Neural cell (in vitro differentiated cells): Measurements from ENCODE around the gene RAB21. TPM values are rescaled to one million over a fixed set of nuclear protein-coding genes. Genes with fewer than 3 reads are reported as not detected.

Experiments used
- H2AFZ ChIP-seq: fragments of 200-600, 300-800 bp; sonication (generic), shearing (Covaris generic); 2 replicates; pipeline ENCODE4 v1.6.0; 2014; ENCODE audit warnings: low read depth, mild to moderate bottlenecking, antibody characterized with exemption, low read length, moderate library complexity
- H3F3A ChIP-seq: fragments of 200-600 bp; shearing (Covaris generic); 2 replicates; pipeline ENCODE4 v1.6.1; 2016; ENCODE audit warnings: mild to moderate bottlenecking, moderate library complexity, mixed read lengths, antibody characterized with exemption, low read length; ENCODE audit not compliant: insufficient read depth, poor library complexity, severe bottlenecking
- H3K27ac ChIP-seq: fragments of 200-600, 300-800 bp; sonication (generic), shearing (Covaris generic); 2 replicates; pipeline ENCODE4 v1.5.1; 2014; ENCODE audit warnings: mild to moderate bottlenecking, low read length, moderate library complexity
- H3K27me3 ChIP-seq: fragments of 300-800, 200-600 bp; sonication (generic), shearing (Covaris generic); 2 replicates; pipeline ENCODE4 v1.6.0; 2014; ENCODE audit warnings: mild to moderate bottlenecking, low read depth, low read length, moderate library complexity; ENCODE audit not compliant: insufficient read depth
- H3K36me3 ChIP-seq: fragments of 300-800, 200-600 bp; sonication (generic), shearing (Covaris generic); 2 replicates; pipeline ENCODE4 v1.5.1; 2014; ENCODE audit warnings: mild to moderate bottlenecking, antibody characterized with exemption, low read length, moderate library complexity; ENCODE audit not compliant: insufficient read depth
- H3K4me2 ChIP-seq: fragments of 300-800, 200-600 bp; sonication (generic), shearing (Covaris generic); 2 replicates; pipeline ENCODE4 v1.6.0; 2014; ENCODE audit warnings: mild to moderate bottlenecking, low read length
- H3K4me3 ChIP-seq: fragments of 300-800, 200-600 bp; sonication (generic), shearing (Covaris generic); 2 replicates; pipeline ENCODE4 v1.5.1; 2014; ENCODE audit warnings: mild to moderate bottlenecking, low read length, moderate library complexity
- H3K79me2 ChIP-seq: fragments of 200-600 bp; shearing (Covaris generic); replicated peaks from 2 replicates; pipeline ENCODE4 v1.6.0; 2014; ENCODE audit warnings: mild to moderate bottlenecking, low read length, moderate library complexity; ENCODE audit not compliant: insufficient read depth
- H3K9ac ChIP-seq: fragments of 300-800, 200-600 bp; sonication (generic), shearing (Covaris generic); 2 replicates; pipeline ENCODE4 v1.6.1; 2016; ENCODE audit warnings: mild to moderate bottlenecking, low read length, mixed read lengths
- H3K9me2 ChIP-seq: fragments of 200-600 bp; shearing (Covaris generic); 2 replicates; pipeline ENCODE4 v1.6.1; 2016; ENCODE audit warnings: mild to moderate bottlenecking, low read length, mixed read lengths; ENCODE audit not compliant: insufficient read depth
- H3K9me3 ChIP-seq: fragments of 200-600, 300-800 bp; sonication (generic), shearing (Covaris generic); 2 replicates; pipeline ENCODE4 v1.6.1; 2016; ENCODE audit warnings: mild to moderate bottlenecking, mixed run types, low read length, moderate library complexity, mixed read lengths
- H4K20me1 ChIP-seq: fragments of 200-600 bp; shearing (Covaris generic); 2 replicates; pipeline ENCODE4 v1.6.1; 2016; ENCODE audit warnings: mild to moderate bottlenecking, mixed run types; ENCODE audit not compliant: insufficient read depth
- EP300 ChIP-seq: fragments of 450-650 bp; conservative IDR thresholded peaks from 2 replicates; pipeline ENCODE4 v1.6.1; 2014; ENCODE audit warnings: antibody characterized with exemption, mild to moderate bottlenecking, moderate library complexity; ENCODE audit not compliant: poor library complexity, severe bottlenecking
- EZH2 ChIP-seq: fragments of 200-600, 300-800 bp; shearing (Covaris generic), sonication (generic); IDR thresholded peaks from 2 replicates; pipeline ENCODE4 v1.6.1; 2014; ENCODE audit warnings: antibody characterized with exemption, low read length, borderline replicate concordance, mild to moderate bottlenecking; ENCODE audit not compliant: insufficient read depth, poor library complexity, severe bottlenecking
- MXI1 ChIP-seq: fragments of 450-650 bp; conservative IDR thresholded peaks from 2 replicates; pipeline ENCODE4 v1.6.1; 2014; ENCODE audit warnings: antibody characterized with exemption, mild to moderate bottlenecking; ENCODE audit not compliant: poor library complexity, severe bottlenecking
- POLR2AphosphoS5 ChIP-seq: IDR thresholded peaks from 2 replicates; pipeline ENCODE4 v1.6.1; 2012
- RAD21 ChIP-seq: fragments of 450-650 bp; conservative IDR thresholded peaks from 2 replicates; pipeline ENCODE4 v1.6.1; 2014; ENCODE audit warnings: antibody characterized with exemption, mild to moderate bottlenecking, moderate library complexity
- SMC3 ChIP-seq: fragments of 450-650 bp; conservative IDR thresholded peaks from 2 replicates; pipeline ENCODE4 v1.6.1; 2014; ENCODE audit warnings: antibody characterized with exemption, mild to moderate bottlenecking, moderate library complexity; ENCODE audit not compliant: poor library complexity
- TAF1 ChIP-seq: IDR thresholded peaks from 2 replicates; pipeline ENCODE4 v1.6.1; 2012; ENCODE audit warnings: low read depth
- polyA plus RNA-seq: library from polyadenylated mRNA; depleted of rRNA; stranded (reverse); fragments of >200 nt; gene quantifications from 2 replicates; pipeline ENCODE4 v1.2.3, GENCODE V29; 2014
- TF ChIP-seq, protein P1 (sequence below): fragments of 450-650 bp; IDR thresholded peaks from 2 replicates; pipeline ENCODE4 v1.5.1; 2014; ENCODE audit warnings: antibody characterized with exemption, mild to moderate bottlenecking, moderate library complexity; ENCODE audit not compliant: poor library complexity, severe bottlenecking
- TF ChIP-seq, protein P2 (sequence below): IDR thresholded peaks from 2 replicates; pipeline ENCODE4 v1.6.1; 2012; ENCODE audit warnings: borderline replicate concordance

RAB21 gene
- polyA plus RNA-seq, 1 donor from 2014 or later: 26.3 TPM

DNA sequence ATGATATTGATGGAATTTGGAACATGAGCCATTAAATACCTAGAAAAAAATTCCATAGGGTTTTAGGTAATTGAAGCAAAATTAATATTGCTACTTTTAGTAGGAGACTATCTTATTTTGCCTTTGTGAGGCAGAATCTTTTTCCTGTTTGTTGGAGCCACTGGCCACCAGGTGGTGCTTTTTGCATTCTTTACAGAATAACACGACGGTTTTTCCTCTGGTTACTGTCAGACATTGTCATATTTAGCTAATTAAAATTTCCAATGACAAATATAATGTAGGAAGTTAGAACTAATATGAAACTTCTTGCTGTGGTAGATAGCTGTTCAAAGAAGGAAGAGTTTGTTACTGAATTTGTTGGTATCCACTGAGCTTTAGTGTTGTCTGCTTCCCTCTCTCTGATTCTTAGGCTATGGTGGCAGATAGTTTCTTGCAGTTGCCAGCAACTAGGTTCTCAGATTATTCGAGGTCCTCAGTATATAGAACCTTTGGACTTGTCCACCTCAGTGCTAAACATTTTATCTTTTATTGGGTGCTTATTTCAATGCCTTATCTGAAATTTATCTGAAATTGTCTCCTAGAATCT lies 25.7 kb downstream of the RAB21 start:
- Histone ChIP-seq H3F3A (no peaks in the 10 kb centered on the region), H3K9ac (no peak overlapping the region), H2AFZ (no peak overlapping the region), H3K79me2 (no peaks in the 10 kb centered on the region), H4K20me1 (no peaks in the 10 kb centered on the region), H3K27me3 (no peaks in the 10 kb centered on the region), H3K4me3 (no peak overlapping the region), H3K9me2 (no peaks in the 10 kb centered on the region), H3K9me3 (no peaks in the 10 kb centered on the region), H3K36me3 (no peaks in the 10 kb centered on the region), H3K4me2 (no peak overlapping the region), H3K27ac (no peak overlapping the region)
- no peak for TF ChIP-seq MXI1
- peak; percentile 84 for TF ChIP-seq RAD21
- TF ChIP-seq SMC3: peak; percentile 87
- TF ChIP-seq, protein P1, sequence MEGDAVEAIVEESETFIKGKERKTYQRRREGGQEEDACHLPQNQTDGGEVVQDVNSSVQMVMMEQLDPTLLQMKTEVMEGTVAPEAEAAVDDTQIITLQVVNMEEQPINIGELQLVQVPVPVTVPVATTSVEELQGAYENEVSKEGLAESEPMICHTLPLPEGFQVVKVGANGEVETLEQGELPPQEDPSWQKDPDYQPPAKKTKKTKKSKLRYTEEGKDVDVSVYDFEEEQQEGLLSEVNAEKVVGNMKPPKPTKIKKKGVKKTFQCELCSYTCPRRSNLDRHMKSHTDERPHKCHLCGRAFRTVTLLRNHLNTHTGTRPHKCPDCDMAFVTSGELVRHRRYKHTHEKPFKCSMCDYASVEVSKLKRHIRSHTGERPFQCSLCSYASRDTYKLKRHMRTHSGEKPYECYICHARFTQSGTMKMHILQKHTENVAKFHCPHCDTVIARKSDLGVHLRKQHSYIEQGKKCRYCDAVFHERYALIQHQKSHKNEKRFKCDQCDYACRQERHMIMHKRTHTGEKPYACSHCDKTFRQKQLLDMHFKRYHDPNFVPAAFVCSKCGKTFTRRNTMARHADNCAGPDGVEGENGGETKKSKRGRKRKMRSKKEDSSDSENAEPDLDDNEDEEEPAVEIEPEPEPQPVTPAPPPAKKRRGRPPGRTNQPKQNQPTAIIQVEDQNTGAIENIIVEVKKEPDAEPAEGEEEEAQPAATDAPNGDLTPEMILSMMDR: peak; percentile 84
- no peak for TF ChIP-seq EP300

DNA sequence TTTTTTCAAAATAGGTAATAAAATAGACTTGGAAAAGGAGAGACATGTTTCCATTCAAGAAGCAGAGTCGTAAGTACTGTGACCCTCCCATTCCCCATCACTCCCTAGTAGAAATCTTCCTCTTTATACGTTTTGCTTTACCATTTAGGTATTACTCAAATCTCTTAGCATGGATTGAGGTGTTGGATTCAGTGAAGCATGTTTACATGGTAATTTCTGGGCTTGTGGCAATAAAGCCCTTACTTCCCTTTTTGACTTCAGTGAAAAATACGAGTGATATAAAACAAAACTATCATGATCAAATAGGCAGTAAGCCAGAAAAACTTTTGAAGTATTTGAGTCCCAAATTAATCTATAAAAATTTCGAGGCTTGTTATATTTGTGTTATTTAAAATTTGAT lies 27.4 kb downstream of the RAB21 start:
- H3K4me3 ChIP-seq: no peak overlapping the region
- no peaks in the 10 kb centered on the region for H3K36me3 ChIP-seq
- H3K79me2 ChIP-seq: no peaks in the 10 kb centered on the region
- no peak overlapping the region for H3K27ac ChIP-seq
- no peaks in the 10 kb centered on the region for H3K9me2 ChIP-seq
- H4K20me1 ChIP-seq: no peaks in the 10 kb centered on the region
- no peaks in the 10 kb centered on the region for H3K9me3 ChIP-seq
- no peak overlapping the region for H2AFZ ChIP-seq
- H3K9ac ChIP-seq: no peak overlapping the region
- no peaks in the 10 kb centered on the region for H3K27me3 ChIP-seq
- no peaks in the 10 kb centered on the region for H3F3A ChIP-seq
- no peak overlapping the region for H3K4me2 ChIP-seq
- no peak for TF ChIP-seq MXI1
- TF ChIP-seq, protein P1: no peak
- no peak for TF ChIP-seq POLR2AphosphoS5
- no peak for TF ChIP-seq EZH2
- TF ChIP-seq RAD21: no peak
- TF ChIP-seq SMC3: no peak
- TF ChIP-seq, protein P2, sequence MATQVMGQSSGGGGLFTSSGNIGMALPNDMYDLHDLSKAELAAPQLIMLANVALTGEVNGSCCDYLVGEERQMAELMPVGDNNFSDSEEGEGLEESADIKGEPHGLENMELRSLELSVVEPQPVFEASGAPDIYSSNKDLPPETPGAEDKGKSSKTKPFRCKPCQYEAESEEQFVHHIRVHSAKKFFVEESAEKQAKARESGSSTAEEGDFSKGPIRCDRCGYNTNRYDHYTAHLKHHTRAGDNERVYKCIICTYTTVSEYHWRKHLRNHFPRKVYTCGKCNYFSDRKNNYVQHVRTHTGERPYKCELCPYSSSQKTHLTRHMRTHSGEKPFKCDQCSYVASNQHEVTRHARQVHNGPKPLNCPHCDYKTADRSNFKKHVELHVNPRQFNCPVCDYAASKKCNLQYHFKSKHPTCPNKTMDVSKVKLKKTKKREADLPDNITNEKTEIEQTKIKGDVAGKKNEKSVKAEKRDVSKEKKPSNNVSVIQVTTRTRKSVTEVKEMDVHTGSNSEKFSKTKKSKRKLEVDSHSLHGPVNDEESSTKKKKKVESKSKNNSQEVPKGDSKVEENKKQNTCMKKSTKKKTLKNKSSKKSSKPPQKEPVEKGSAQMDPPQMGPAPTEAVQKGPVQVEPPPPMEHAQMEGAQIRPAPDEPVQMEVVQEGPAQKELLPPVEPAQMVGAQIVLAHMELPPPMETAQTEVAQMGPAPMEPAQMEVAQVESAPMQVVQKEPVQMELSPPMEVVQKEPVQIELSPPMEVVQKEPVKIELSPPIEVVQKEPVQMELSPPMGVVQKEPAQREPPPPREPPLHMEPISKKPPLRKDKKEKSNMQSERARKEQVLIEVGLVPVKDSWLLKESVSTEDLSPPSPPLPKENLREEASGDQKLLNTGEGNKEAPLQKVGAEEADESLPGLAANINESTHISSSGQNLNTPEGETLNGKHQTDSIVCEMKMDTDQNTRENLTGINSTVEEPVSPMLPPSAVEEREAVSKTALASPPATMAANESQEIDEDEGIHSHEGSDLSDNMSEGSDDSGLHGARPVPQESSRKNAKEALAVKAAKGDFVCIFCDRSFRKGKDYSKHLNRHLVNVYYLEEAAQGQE: no peak
- TF ChIP-seq EP300: no peak
- no peak for TF ChIP-seq TAF1
